GM12878 (cell line): ENCODE results near the gene DCC. TPM values are rescaled to one million over a fixed set of nuclear protein-coding genes. Genes with fewer than 3 reads are reported as not detected.

Experiments used
- ATAC-seq: fragments of 200-7000 bp; cut with Tn5 transposase; 3 replicates; pipeline ENCODE4 v1.9.1; 2020; ENCODE audit warnings: mild to moderate bottlenecking, moderate library complexity
- BruUV-seq: library from RNA; stranded (reverse); fragments of 400-500 nt; replicated peaks from 2 replicates; lab custom pipeline; 2021; lab: Mats Ljungman, UMichigan
- CTCF ChIA-PET: fragments of 300-600 bp; sonication (Branson Sonifier 250); formaldehyde crosslinking; extraction: SDS; loops from one replicate; lab custom pipeline; 2021; ENCODE audit warnings: inconsistent platforms; lab: Yijun Ruan, JAX
- POLR2A ChIA-PET: fragments of 350-600 bp; formaldehyde crosslinking; extraction: SDS; loops from one replicate; lab custom pipeline; 2021; ENCODE audit warnings: inconsistent platforms; lab: Charles Lee
- RAD21 ChIA-PET: fragments of 300-600 bp; sonication (Branson Sonifier 250); formaldehyde crosslinking; loops from one replicate; lab custom pipeline; 2023; ENCODE audit warnings: antibody characterized with exemption; ENCODE audit not compliant: unreplicated experiment; lab: Charles Lee
- SMC1A ChIA-PET: fragments of 300-600 bp; sonication (Branson Sonifier 250); formaldehyde crosslinking; loops from one replicate; lab custom pipeline; 2023; ENCODE audit not compliant: unreplicated experiment, uncharacterized antibody; lab: Charles Lee
- DNase-seq: peaks from one replicate; pipeline ENCODE4 v3.0.0-alpha.2; 2011; ENCODE audit warnings: low read depth, low spot score
- FAIRE-seq: peaks from 3 replicates; lab custom pipeline; 2011; peaks lifted over from hg19 to GRCh38; lab: Jason Lieb, UNC
- H2AFZ ChIP-seq: 2 replicates; pipeline ENCODE4 v1.6.0; 2011; ENCODE audit warnings: low read depth, low read length, control low read depth; ENCODE audit not compliant: control insufficient read depth
- H3K27ac ChIP-seq: 2 replicates; pipeline ENCODE4 v1.5.1; 2011; ENCODE audit warnings: control low read depth; ENCODE audit not compliant: control insufficient read depth, insufficient read depth
- H3K27me3 ChIP-seq, 2 experiments: replicated peaks in 1 of 2; 2 replicates each; pipeline versions ENCODE4 v1.6.0 to v1.6.1; 2011; ENCODE audit warnings: low read length in 1 of 2; ENCODE audit not compliant: control insufficient read depth in 2 of 2, insufficient read depth in 2 of 2
- H3K36me3 ChIP-seq, 2 experiments: 2 replicates each; pipeline ENCODE4 v1.5.1; 2011; ENCODE audit warnings: low read length in 1 of 2; ENCODE audit not compliant: control insufficient read depth in 2 of 2, insufficient read depth in 2 of 2
- H3K4me1 ChIP-seq: 2 replicates; pipeline ENCODE4 v1.6.1; 2011; ENCODE audit warnings: mild to moderate bottlenecking, low read length, moderate library complexity, mixed read lengths; ENCODE audit not compliant: control insufficient read depth, insufficient read depth
- H3K4me2 ChIP-seq: 2 replicates; pipeline ENCODE4 v1.6.0; 2011; ENCODE audit warnings: control low read depth; ENCODE audit not compliant: control insufficient read depth, insufficient read depth
- H3K4me3 ChIP-seq: fragments of 200-600 bp; sonication (generic); 2 replicates; pipeline ENCODE4 v1.5.1; 2016
- H3K79me2 ChIP-seq: 2 replicates; pipeline ENCODE4 v1.6.0; 2011; ENCODE audit warnings: low read length; ENCODE audit not compliant: control insufficient read depth, insufficient read depth
- H3K9ac ChIP-seq: 2 replicates; pipeline ENCODE4 v1.8.0; 2011; ENCODE audit warnings: low read length, control low read depth, mixed read lengths; ENCODE audit not compliant: control insufficient read depth, insufficient read depth
- H3K9me3 ChIP-seq: replicated peaks from 3 replicates; pipeline ENCODE4 v1.5.1; 2011; ENCODE audit warnings: mild to moderate bottlenecking, low read length; ENCODE audit not compliant: control insufficient read depth, insufficient read depth
- H4K20me1 ChIP-seq: 2 replicates; pipeline ENCODE4 v1.6.0; 2011; ENCODE audit not compliant: control insufficient read depth, insufficient read depth
- BRCA1 ChIP-seq: IDR thresholded peaks from 2 replicates; pipeline ENCODE4 v1.6.1; 2011; ENCODE audit warnings: low read depth, low read length, improper control_type of control experiment
- CEBPB ChIP-seq, 2 experiments: fragments of 150-350 bp in 1 of 2; IDR thresholded peaks; 2 replicates each; pipeline ENCODE4 v1.6.1; 2012 to 2014; ENCODE audit warnings: low read depth in 2 of 2, low read length in 2 of 2, borderline replicate concordance in 1 of 2, inconsistent platforms in 1 of 2
- CREB1 ChIP-seq: IDR thresholded peaks from 2 replicates; pipeline ENCODE4 v1.6.1; 2012; ENCODE audit warnings: low read depth, mild to moderate bottlenecking, inconsistent platforms
- CREM ChIP-seq: IDR thresholded peaks from 2 replicates; pipeline ENCODE4 v1.6.1; 2014; ENCODE audit warnings: antibody characterized with exemption, low read depth
- E2F4 ChIP-seq: IDR thresholded peaks from 2 replicates; pipeline ENCODE4 v1.6.1; 2012; ENCODE audit warnings: low read depth, low read length, improper control_type of control experiment
- EZH2 ChIP-seq: IDR thresholded peaks from 2 replicates; pipeline ENCODE4 v1.6.1; 2012; ENCODE audit warnings: low read depth, mild to moderate bottlenecking, control low read depth, inconsistent platforms, low read length, borderline replicate concordance; ENCODE audit not compliant: control insufficient read depth
- FOXM1 ChIP-seq: IDR thresholded peaks from 2 replicates; pipeline ENCODE4 v1.6.1; 2012; ENCODE audit warnings: low read depth, mild to moderate bottlenecking, inconsistent platforms, low read length, moderate library complexity
- HDAC6 ChIP-seq: fragments of 200-600 bp; sonication (generic); IDR thresholded peaks from one replicate; pipeline ENCODE4 v1.8.0; 2017; ENCODE audit warnings: antibody characterized with exemption; ENCODE audit not compliant: unreplicated experiment
- MEF2B ChIP-seq: fragments of 450-650 bp; IDR thresholded peaks from 2 replicates; pipeline ENCODE4 v1.6.1; 2018; ENCODE audit warnings: mild to moderate bottlenecking, moderate library complexity; ENCODE audit not compliant: partially characterized antibody, poor library complexity, severe bottlenecking
- MYC ChIP-seq: IDR thresholded peaks from 2 replicates; pipeline ENCODE4 v1.6.1; 2011; ENCODE audit warnings: mild to moderate bottlenecking, low read length, moderate library complexity, inconsistent platforms; ENCODE audit not compliant: insufficient read depth, insufficient replicate concordance, insufficient read length, severe bottlenecking
- STAT3 ChIP-seq: IDR thresholded peaks from 2 replicates; pipeline ENCODE4 v1.6.1; 2011; ENCODE audit warnings: low read depth, low read length, improper control_type of control experiment
- ZBTB40 ChIP-seq: fragments of 450-650 bp; IDR thresholded peaks from 2 replicates; pipeline ENCODE4 v1.6.1; 2016; ENCODE audit warnings: mild to moderate bottlenecking, moderate library complexity, borderline replicate concordance
- ZSCAN29 ChIP-seq: fragments of 450-650 bp; IDR thresholded peaks from 2 replicates; pipeline ENCODE4 v1.6.1; 2017; ENCODE audit warnings: mild to moderate bottlenecking, moderate library complexity
- WGBS: methylation state at CpG from one replicate; pipeline ENCODE4 v1.1.6; 2016; ENCODE audit warnings: low lambda C conversion rate; ENCODE audit not compliant: insufficient replicate concordance, insufficient coverage; ENCODE audit errors: missing lambda C conversion rate; 5-methylcytosine and 5-hydroxymethylcytosine counted together
- in situ Hi-C: fragments of 300-500 bp; cut with MboI; formaldehyde crosslinking; loops from 9 replicates; pipeline ENCODE4 v1.14.3; 2018; ENCODE audit warnings: mixed read lengths
- intact Hi-C: fragments of 100-400 bp; cut with micrococcal nuclease; formaldehyde crosslinking; loops from one replicate; pipeline ENCODE4 v1.14.2; 2022; ENCODE audit not compliant: unreplicated experiment
- polyA plus RNA-seq, 11 experiments: library from polyadenylated mRNA; depleted of rRNA in 4 of 11; unstranded in 6 of 11; stranded (reverse) in 5 of 11; fragments of >200 nt; fragmentation: Nextera tagmentation in 4 of 11; fragmentation: Illumina TruSeq in 1 of 11; extraction: Ambion mirVana in 4 of 11; extraction: Trizol in 1 of 11; gene quantifications; 1 replicate in 1 of 11; 2 replicates in 10 of 11; pipeline versions ENCODE4 v1.2.1 to v1.2.3, GENCODE V29; 2011 to 2016; ENCODE audit warnings: inconsistent platforms in 2 of 11, missing spikeins in 2 of 11, low read depth in 1 of 11
- total RNA-seq, 4 experiments: library from RNA; depleted of rRNA in 3 of 4; stranded (reverse); fragments of >200 nt in 3 of 4; fragmentation: Illumina TruSeq in 1 of 4; extraction: Trizol in 1 of 4; gene quantifications; 2 replicates each; pipeline versions ENCODE4 v1.2.1 to v1.2.3, GENCODE V29; 2013 to 2021
- TF ChIP-seq, protein P1 (sequence below): IDR thresholded peaks from 2 replicates; pipeline ENCODE4 v1.6.1; 2011; ENCODE audit warnings: low read depth, mild to moderate bottlenecking, low read length, moderate library complexity, borderline replicate concordance; ENCODE audit errors: extremely low read depth
- TF ChIP-seq, protein P2 (sequence below): fragments of 450-650 bp; IDR thresholded peaks from 2 replicates; pipeline ENCODE4 v1.6.1; 2017; ENCODE audit warnings: mild to moderate bottlenecking, low read depth, inconsistent platforms; ENCODE audit not compliant: poor library complexity, severe bottlenecking

The DCC gene
- total and polyA plus RNA-seq, 10 of the 15 experiments (the other 5 are each of a cell fraction or from before 2014, with no cell fraction given): 0.01 TPM; not detected in 9

DNA sequence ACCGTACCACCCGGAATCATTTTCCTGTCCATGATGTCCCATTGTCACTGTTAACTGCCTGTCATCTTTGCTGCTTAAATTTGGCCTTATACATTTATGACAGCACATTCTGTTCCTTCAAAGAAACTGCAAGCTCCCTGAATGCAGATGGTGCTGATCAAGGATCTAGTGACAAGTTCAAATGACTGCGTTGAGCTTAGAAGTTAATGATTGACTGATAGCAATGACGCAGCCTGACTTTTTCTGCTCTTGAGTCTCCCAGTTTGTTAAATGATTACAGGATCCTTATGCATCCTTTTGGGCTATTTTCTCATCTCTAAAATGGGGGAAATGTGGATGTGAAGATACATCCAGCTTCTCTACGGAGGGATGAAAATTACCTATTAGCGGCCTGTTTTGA lies 159.0 kb downstream of the DCC start (continued):
- TF ChIP-seq, protein P1, sequence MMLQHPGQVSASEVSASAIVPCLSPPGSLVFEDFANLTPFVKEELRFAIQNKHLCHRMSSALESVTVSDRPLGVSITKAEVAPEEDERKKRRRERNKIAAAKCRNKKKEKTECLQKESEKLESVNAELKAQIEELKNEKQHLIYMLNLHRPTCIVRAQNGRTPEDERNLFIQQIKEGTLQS: no peak
- TF ChIP-seq CREB1: no peak
- TF ChIP-seq MEF2B: no peak
- TF ChIP-seq EZH2: no peak
- TF ChIP-seq, protein P2, sequence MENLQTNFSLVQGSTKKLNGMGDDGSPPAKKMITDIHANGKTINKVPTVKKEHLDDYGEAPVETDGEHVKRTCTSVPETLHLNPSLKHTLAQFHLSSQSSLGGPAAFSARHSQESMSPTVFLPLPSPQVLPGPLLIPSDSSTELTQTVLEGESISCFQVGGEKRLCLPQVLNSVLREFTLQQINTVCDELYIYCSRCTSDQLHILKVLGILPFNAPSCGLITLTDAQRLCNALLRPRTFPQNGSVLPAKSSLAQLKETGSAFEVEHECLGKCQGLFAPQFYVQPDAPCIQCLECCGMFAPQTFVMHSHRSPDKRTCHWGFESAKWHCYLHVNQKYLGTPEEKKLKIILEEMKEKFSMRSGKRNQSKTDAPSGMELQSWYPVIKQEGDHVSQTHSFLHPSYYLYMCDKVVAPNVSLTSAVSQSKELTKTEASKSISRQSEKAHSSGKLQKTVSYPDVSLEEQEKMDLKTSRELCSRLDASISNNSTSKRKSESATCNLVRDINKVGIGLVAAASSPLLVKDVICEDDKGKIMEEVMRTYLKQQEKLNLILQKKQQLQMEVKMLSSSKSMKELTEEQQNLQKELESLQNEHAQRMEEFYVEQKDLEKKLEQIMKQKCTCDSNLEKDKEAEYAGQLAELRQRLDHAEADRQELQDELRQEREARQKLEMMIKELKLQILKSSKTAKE: no peak
- no peak for TF ChIP-seq BRCA1
- TF ChIP-seq ZSCAN29: no peak

GRCh38 chr18:52499644-52500043 lies 159.6 kb downstream of the DCC start:
- no peaks in the 10 kb centered on the region for H3K9me3 ChIP-seq
- no peak overlapping the region for H3K9ac ChIP-seq
- intact Hi-C loops (no loop called here), in situ Hi-C loops (no loop called here)
- no peaks in the 10 kb centered on the region for H3K4me1 ChIP-seq
- TF ChIP-seq CREM (no peak), HDAC6 (no peak), FOXM1 (no peak), STAT3 (no peak), CEBPB (IDR thresholded peaks at IDR 0.05; ENCODE audit: borderline replicate concordance in 1 of 2, low read depth in 2 of 2, low read length in 2 of 2) (no peak), MYC (no peak), E2F4 (no peak), ZBTB40 (no peak)
- no peaks in the 10 kb centered on the region for H3K79me2 ChIP-seq
- ATAC-seq (no peak), DNase-seq (no peak), FAIRE-seq (no peak)
- H3K27me3 ChIP-seq: no peaks in the 10 kb centered on the region
- H2AFZ ChIP-seq: no peak overlapping the region
- BruUV-seq: no TSS peak
- no peaks in the 10 kb centered on the region for H4K20me1 ChIP-seq
- no peak overlapping the region for H3K4me3 ChIP-seq
- no peak overlapping the region for H3K4me2 ChIP-seq
- whole genome bisulfite sequencing: 2% methylated on average over 3 of the region's 3 CpGs
- SMC1A ChIA-PET: no interaction called here
- CTCF ChIA-PET: no interaction called here
- POLR2A ChIA-PET: no interaction called here
- no peak overlapping the region for H3K27ac ChIP-seq
- H3K36me3 ChIP-seq: no peaks in the 10 kb centered on the region
- RAD21 ChIA-PET: no interaction called here
